ENCODE measurements around the gene EXTL1.

The EXTL1 gene

DNA sequence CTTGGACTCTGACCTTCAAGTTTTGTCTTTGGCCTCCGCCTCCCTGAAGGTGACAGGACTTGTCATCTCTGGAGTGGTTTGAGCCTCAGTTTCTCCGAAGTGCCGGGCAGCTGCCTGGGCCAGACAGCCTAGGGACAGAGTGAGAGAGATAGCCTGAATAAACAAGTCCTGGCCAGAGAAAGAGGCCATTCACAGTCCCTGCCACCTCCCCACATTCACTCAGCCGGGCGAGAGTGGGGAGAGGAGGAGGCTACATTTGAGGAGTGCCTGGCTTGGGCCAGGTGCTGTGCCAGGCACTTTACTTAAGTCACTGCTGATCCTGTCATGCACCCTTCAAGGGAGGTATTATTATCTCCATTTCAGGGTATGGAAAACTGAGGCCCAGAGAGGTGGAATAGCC is 3.5 kb downstream of the EXTL1 start:
- DNase-seq: no peak

DNA sequence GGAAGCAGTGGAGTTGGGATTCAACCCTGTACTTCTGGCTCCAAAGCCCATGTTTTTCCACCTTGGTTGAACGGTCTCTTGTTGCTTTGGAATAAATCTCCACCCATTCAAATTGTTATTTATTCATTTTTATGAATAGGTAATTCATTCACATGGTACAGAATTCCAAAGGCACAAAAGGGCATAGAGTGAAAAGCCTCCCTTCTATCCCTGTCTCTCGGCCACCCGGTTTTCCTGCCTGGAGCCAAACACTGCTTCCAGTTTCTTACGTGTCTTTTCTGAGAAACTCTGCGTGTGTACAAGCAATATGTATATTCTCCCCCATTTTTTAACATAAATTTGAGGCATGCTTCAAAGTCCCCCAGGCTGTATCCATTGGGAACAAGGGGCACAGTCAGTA is 3.9 kb downstream of the EXTL1 start:
- DNase-seq: no peak

DNA sequence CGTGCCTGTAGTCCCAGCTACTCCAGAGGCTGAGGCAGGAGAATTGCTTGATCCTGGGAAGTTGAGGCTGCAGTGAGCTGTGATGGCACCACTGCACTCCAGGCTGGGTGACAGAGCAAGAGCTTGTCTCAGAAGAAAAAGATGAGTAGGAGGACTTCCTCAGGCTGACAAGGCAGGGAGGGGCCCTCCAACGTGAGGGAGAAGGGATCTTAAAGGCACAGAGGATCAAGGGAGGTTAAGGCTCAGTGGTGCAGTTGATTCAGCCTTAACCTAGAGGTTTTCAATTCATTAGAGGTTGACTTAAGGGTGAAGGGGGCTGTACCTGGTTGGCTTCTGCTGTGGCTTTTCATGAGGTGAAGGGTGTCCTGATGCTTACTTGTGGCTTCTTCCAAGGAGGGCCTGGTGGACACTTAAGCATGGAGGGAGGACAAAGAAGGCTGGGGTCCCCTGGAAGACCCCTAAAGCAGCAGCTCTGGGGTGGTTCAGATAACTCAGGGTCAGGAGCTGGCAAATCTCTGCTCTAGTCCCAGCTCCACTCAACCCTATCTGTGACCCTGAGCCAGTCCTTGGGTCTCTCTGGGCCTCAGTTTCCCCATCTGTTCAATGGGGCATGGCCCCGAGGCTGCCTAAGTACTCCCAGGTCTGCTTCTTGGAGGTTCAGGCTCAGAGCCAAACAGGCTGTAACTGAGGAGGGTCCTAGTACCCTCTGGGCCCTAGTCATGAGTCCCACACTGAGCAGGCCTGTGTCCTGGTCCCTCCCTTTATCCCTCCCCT is 6.3 kb downstream of the EXTL1 start:
- no peak for DNase-seq

DNA sequence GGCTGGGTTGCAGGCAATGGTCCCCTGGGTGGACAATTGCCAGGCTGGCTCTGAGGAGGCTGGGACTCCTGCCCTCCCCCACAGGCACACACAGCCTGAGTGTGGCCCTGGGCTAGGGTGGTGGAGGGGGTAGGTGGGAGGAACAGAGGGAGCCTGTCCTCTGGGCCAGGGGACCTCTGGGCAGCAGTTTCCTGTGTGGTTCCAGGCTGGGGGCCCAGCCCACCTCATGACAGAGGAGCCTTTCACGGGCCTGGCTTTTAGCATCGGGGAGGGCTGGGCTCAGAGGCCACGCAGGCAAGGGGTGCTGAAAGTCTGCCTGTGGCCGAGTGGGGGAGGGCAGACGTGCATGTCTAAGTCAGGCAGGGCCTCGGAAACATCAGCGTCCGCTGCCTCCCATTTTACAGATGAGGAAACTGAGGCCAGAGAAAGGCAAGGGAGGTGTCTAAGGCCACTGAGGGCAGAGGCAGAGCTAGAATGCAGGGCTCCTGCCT is 7.0 kb downstream of the EXTL1 start:
- no peak for DNase-seq

DNA sequence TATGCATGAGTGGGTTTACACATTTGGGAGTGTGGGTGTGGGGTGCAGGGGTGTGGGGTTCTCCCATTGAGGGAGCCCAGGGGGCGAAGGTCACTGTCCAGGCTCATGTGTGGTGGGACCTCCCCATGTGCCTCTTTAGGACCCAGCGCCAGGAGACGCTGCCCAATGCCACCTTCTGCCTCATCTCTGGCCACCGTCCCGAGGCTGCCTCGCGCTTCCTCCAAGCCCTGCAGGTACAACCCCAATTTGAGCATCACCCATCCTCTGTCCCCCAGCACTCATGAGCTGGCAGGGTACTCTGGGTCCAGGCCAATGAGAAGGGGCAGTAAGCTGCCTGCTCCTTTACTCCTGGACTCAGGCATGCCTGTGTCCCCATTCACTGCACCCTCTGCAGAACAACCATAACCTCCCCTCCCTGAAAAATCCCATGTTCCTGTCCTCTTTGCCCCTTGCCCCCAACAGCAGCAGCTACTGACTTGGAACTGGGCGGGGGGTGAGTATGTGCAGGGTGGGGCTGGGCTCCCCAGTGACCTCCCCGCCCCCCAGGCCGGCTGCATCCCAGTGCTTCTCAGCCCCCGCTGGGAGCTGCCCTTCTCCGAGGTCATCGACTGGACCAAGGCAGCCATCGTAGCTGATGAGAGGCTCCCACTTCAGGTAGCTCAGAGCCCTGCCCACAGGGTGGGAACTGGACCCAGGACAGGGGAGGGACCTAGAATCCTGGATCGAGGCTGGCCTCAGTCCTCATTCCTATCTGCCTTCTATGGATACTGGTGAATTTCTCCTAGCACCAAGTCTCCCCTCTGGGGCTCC is 7.7 kb downstream of the EXTL1 start:
- no peak for DNase-seq

DNA sequence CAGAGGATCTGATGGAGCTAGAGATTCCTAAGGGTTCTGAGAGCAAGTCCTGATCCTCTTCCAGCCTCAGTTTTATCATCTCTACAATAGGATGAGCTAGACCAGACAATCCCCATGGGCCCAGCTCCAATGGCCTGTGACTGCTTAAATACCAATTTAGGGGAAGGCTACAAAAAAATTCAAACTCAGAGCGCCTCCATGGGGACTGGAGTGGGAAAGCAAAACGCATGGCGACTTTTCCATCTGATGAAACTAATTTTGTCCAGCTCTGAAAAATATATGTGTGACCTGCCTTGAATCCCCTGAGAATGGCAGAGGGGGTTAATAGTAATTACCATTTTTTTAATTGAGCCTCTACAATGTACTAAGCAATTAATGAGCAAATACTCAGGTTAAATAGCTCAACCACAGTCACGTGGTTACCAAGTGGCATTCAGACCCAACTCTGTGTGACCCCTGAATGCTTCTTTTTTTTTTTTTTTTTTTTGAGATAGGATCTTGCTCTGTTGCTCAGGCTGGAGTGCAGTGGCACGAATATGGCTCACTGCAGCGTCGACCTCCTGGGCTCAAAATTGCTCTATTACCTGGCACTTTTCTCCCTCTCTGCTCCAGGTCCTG is 8.4 kb downstream of the EXTL1 start:
- no peak for DNase-seq

DNA sequence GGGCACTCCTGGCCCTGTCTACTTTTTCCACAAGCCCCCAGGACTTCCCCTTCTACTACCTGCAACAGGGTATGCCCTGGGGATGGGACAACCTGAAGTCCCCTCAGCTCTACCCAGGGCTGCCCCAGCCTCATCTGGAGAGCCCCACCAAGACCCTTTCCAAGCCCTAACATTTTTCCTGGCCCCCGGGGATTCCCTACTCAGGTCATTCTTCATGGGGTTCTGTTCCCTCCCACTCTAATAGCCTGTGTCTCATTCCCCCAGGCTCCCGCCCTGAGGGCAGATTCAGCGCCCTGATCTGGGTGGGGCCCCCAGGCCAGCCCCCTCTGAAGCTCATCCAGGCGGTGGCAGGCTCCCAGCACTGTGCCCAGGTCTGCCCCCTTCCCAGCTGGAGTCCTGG is 9.6 kb downstream of the EXTL1 start:
- no peak for DNase-seq

DNA sequence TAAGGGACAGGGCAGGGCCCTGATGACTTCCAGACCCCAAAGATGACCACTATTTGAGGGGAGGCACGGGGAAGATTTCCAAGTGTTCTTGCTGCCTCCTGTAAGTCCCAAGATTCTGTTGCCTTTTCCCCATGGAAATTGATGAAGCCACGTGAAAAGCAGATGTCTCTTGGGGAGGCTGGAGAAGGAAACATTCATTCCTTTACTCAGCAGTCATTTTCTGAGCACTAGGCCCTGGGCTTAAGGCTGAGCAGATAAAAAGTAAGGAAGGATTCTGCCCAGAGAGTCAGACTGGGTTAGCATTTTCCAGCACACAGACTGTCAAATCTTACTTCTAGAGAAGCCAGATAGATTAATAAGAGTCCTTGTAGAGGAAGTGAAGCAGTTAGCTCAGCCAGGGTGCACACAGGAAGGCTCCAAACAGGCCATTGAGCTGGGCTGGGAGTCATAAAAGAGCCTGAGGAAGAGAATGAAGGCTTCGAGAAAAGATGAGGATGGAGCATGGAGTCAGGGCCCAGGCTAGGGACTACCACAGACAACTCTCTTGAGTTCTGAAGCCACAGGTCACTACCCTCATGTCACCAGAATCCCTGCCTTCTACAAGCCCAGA is 10.1 kb downstream of the EXTL1 start:
- DNase-seq: no peak

DNA sequence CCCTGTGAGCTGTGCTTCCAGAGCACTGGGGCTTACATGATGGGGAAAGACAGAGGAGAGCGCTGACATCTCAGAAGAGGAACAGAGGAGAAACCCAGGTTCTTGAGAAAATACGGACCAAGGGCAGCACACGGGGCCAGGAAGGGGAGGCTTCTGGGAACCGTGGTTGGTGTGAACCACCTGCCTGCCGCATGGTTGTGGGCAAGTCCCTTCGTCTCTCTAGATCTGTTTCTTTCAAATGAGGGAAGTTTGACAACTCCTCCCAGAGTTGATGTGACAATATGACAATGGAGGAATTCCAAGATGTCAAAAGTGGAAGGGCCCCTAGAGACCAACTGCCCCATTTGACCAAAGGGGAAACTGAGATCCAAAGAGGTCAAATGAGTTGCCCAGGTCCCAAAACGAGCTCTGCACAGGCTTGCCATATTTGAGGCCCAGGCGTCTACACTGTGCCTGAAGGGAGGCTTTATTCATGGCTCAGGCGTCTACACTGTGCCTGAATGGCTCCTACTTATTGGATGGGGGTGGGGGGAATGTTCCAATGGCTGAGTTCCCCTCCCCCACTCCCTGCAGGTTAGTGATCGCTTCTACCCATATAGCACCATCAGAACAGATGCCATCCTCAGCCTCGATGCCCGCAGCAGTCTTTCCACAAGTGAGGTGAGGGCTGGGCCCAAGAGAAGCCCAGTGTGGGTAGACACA is 11.2 kb downstream of the EXTL1 start:
- no peak for DNase-seq

DNA sequence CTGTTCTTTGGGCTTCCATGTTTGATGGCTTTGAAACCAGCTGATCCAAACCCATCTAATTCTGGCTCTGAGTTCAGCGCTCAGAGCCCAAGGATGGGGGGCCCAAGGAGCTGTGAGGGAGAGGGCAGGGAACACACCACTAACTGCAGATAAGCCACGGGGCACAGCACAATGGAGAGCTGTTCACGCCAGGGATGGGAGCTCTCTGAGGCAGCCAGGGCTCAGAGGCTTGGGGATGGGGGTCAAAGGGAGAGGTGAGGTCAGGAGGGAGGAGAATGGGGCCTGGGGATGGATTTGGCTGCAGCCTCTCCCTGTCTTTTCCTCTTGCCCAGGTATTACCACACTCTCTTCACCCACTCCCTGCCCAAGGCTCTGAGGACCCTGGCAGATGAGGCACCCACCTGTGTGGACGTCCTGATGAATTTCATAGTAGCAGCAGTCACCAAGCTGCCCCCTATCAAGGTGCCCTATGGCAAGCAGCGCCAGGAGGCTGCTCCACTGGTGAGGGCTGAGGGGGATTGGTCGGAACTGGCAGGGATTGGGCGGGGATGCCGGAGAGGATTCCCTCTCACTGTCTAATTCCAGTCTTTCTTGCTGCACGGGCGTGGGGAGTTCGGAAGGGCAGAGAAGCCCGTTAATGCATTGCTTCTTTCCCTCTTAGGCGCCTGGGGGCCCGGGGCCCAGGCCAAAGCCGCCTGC is 13.1 kb downstream of the EXTL1 start:
- DNase-seq: no peak

DNA sequence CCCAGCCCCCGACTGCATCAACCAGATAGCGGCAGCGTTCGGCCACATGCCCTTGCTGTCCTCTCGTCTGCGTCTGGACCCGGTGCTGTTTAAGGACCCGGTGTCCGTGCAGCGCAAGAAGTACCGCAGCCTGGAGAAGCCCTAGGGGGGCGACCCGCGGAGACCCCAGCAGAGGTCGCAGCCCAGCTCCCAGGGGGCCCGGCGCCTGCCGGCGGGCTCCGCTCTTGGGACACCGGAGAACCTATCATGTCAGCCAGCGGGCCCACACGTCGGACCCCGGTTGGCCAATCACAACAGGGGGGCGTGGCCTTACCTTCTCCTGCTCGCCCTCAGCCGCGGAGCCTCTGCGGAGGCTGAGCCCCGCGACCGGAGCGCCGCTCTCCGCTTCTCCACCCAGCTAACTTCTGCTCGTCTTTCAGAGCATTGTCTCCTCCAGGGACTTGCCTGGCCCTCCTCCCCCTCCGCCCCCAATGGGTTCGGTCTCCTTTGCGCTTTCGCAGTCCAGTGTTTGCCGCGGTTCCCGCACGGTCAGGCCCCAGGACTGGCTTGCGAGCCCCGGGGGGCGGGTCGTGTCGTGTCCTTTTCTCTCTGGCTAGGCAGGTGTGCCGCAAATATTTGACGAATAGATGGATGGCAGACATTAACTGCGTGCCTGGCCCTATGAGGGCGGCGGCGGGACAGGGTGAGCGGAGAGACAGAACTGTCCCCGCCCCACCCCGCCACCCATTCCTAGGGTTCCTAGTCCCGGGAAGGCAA is 13.8 kb downstream of the EXTL1 start:
- peak; percentile 88 to 89 for DNase-seq

DNA sequence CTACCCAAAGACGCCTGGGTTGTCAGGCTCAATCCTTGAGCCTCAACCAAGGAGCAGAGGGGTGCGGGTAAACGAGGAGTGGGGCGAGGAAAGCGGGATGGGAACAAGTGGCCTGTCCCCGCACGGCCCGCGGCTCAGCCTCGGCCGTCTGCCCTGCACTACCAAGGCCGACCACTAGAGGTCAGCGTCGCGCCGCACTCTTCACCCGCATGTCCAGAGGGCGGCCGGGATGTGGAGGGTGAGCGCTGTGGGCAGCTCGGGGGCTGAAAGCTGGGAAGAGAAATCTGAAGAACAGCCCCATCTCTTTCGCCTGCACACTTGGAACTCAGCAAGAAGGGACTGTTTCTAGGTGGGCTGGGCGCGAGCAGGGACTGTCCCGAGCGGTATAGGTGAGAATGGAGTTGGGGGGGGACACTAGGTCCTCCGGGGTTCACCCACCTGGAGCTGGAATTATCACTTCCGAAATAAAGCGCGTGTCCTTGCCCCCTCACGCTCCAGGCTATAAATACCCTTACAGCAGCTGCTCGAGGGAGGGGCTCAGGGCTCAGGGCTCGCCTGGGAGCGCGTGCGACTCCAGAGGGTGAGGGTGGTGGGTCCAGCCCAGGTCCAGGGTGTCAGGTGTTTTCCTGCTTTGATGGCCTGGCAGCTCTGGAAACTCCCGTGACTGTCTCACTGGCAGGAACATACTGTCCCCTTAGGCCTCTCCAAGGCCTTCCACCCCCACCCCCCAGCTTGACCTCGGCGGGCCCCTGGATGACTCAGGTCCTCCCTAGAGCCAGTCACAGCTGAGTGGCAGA is 14.6 kb downstream of the EXTL1 start:
- peak; percentile 81 to 86 for DNase-seq

DNA sequence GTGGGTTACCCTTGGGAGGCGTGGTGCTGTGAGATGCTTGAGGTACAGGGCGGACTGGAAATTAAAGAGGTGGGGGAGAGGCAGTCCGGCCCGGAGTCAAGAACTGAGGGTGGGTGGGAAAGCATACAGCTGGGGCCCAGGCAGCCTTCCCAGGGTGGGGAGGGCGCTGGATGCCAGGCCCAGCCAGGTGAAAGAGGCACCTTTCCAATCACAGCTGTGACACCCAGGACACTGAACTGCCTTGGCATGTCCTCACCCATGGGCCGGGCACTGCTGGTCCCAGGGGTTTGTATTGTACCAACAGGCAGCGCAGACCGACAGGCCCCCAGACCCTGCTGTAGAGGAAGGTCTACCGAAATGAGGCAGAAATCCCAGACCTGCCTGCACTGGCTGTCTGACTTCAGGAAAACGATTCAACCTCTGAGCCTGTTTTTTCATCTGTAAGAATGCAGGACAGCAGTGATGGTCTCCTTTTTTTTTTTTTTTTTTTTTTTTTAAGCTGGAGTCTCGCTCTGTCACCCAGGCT is 15.2 kb downstream of the EXTL1 start:
- DNase-seq: no peak

DNA sequence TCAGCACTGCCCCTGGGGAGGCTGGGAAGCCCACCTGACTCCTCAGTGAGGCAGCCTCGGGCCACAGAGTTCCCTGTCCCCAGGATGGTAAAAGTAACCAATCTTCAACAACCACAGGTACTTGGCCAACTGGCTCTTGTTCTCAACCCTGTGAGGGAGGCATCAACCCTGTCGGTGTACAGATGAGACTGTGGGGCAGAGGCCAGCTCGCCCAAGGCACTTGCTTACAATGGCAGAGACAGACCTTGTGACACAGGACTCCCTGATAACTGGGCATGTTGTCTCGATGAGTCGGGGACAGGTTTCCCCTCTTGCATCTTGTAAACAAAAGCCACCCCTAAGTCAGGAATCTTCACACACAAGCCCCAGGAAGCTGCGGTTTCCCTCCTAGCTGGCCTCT is 16.3 kb downstream of the EXTL1 start:
- no peak for DNase-seq

DNA sequence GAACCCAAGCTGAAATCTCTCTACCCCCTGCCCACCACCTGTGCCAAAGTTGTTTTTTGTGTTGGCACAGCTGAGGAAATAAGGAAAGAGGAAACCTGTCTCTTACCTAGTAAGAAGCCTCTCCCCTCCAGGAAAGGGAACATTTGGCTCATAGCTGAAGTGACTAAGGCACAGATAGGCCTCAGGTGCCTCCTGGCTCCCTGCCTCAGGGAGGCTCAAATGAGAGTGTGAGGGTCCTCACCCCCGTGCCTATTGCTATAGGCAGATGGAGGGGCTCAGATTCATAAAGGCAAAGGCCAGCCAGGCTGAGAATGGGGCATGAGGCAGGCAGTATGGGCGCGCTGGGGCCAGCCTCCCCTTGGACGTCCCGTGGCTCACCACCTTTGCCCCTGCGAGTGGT is 16.9 kb downstream of the EXTL1 start:
- DNase-seq: no peak

DNA sequence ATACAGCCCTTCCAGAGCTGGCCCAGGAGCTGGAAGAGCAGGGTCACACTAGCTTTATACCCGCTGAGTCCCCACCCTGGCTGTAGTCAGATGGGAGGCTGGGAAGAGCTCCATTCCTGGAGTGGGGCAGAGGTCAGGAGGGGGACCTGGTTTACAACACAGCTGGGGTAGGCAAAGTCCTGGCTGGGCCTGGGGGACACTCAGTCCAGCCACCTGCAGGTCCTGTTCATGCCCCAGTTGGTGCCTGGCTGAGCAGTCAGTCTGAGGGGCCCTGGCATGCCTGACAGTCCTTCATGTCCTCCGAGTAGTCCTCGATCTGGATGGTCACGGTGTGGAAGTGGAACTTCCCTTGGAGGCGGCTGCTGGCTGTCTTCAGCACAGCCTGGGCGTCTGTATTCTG is 17.3 kb downstream of the EXTL1 start:
- no peak for DNase-seq

DNA sequence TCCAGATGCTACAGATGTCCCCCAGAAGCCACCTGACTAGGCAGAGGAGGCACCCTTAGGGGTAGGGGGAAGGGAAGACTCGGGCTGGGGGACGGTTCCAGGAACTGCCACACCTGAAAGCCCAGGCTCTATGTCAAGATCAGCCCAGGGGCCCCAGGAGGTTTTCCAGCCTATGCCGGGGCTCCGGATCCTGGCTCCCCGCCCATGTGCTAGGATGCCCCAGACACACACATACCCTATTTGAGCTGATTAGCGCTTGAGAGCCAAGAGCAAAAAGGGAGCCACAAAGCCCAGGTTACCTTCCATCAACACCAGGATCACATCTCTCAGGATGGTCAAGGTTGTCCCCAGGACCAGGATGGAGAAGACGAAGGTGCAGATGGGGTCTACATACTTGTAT is 19.8 kb downstream of the EXTL1 start:
- no peak for DNase-seq

DNA sequence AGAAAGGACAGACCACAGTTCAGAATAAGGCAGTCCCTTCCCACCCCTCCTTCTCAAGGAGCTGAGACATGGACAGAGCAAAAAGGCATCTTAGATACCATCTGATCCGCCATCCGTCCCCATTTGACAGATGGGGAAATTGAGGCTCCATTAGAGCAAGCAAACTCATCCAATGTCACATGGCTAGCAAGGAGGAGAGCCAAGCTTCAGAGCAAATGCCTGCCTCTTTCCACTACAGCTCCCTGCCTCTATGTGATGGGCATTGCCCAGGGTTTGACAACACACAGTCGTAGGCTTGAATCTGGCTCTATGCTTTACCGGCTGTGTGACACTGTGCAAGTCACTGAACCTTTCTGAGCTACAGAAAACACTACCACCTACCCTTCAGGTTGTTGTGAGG is 20.4 kb downstream of the EXTL1 start:
- DNase-seq: no peak

DNA sequence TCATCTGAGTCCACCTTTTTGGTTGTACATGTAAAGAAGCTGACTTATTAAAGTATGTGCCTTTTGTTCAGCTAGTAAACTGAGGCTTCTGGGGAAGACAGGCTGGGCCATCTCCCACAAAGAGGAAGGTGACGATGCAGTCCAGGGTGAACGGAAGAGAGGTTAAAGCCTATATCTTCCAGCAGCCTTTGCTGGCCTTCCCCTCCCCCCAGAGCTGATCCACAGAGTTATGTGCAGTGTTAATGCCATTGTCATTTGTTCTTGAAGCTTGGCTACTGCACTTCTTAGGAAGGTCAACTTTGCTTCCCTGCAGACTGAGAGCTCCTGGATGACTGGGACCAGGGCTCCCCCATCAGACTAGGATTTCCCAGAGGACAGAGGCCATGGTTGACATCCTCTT is 22.2 kb downstream of the EXTL1 start:
- DNase-seq: no peak

DNA sequence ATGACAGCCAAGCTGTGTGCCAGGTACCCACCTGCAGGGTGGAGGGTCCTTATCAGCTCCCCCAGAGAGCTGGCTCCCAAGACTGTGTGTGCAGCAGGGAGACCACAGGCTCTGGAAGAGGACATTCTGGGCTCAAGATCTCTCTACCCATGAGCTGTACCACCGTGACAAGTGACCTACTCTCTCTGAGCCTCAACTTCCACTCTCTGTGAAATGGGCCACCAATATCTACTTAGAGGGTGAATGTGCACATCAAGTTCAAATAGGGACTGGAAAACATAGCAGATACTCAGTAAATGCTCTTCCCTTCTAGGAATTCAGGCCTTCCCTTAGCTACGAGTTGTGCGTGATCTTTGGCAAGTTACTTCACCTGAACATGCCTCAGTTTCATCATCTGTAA is 22.8 kb downstream of the EXTL1 start:
- no peak for DNase-seq

All from stimulated activated CD4-positive, alpha-beta T cell treated with anti-CD3 and anti-CD28 coated beads, Interleukin-2, amount 100 ng/mL, for 48 hours (primary cell).